NCI-H1694 (cell line): ENCODE measurements around the gene TMTC4.
"Not testable (repeated sequence)": the region's sequence is repeated elsewhere in the genome, so short reads cannot be mapped to it uniquely, and the experiment has no call there.

Experiments
- DNase-seq: peaks from one replicate; lab custom pipeline; 2025; lab: John Stamatoyannopoulos, UW

The TMTC4 gene

GRCh38 chr13:100627120-100627519, 47.5 kb downstream of the TMTC4 start:
- DNase-seq, result no peak

DNA sequence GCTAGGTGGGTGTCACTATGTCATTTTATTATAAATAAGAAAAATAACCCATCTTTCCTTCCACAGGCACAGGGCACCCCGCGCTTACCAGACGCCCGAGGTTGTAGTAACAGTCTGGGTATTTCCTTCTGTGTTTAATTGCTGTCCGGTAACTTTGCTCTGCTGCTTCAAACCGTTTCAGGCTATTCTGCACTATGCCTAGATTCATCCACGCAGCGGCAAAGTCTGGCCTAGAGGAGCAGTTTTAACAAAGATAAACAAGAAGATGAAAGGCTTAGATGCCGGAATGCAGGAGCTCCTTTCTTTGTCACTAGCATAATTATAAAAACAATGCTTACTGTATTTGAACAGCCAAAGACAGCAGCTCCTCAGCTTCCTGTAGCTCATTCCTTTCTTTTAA, 49.1 kb downstream of the TMTC4 start:
- DNase-seq, result no peak

DNA sequence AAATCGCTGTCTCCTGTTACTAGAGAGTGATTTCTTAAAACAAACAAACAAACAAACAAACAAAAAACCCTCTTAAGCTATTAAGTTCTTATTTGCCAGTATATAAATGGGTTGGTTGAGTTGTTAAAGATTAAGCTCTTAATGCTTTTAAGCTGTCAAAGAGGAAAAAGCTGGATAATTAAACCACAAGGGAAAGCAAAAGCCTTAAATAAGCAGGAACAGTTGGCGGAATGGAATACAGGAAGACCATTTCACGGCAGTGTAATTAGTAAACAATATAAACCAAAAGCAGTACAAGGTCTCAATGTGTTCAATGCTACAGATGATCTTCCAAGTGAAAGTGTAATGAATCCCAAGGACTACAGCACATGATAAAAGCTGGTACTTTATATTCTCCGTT, 53.8 kb downstream of the TMTC4 start:
- DNase-seq, result no peak

DNA sequence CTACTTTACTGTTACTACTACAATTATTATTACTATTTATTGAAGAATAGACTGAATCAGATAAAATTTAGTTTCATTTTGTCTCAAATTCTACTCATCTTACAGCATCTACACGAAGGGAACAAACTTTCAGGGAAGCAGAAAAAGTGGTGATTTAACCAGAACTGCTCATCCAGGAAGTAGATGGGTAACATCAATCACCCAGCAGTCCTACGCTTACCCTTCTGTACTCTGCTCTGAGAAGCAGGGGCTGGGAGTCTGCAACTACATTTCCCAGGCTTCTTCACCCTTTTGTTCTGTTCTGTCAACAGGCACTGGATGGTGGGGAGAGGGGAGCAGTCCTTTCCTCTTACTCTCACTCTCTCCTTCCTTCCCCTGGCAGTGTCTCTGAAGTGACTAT, 54.7 kb downstream of the TMTC4 start:
- DNase-seq, result no peak

- DNase-seq, result not testable (repeated sequence)
These were observed 55.7 kb downstream of the TMTC4 start for GRCh38 chr13:100618897-100619296.

DNA sequence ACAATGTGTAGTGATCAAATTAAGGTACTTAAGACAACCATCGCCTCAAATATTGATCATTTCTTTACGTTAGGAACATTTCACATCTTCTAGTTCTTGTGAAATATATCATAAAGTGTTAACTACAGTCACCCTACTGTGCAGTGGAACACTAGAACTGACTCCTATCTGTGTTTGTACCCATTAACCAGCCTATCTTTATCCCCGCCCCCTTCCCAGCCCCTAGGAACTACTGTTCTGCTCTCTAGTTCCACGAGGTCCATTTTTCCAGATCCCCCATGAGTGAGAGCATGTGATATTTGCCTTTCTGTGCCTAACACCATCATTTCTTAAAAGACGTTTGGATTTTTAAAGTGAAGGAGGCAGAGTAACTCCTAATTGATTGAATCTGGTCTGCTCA, 61.6 kb downstream of the TMTC4 start:
- DNase-seq, result no peak

GRCh38 chr13:100611678-100612492, 62.7 kb downstream of the TMTC4 start:
- no peak for DNase-seq

GRCh38 chr13:100610391-100611347, 63.9 kb downstream of the TMTC4 start:
- no peak for DNase-seq

DNA sequence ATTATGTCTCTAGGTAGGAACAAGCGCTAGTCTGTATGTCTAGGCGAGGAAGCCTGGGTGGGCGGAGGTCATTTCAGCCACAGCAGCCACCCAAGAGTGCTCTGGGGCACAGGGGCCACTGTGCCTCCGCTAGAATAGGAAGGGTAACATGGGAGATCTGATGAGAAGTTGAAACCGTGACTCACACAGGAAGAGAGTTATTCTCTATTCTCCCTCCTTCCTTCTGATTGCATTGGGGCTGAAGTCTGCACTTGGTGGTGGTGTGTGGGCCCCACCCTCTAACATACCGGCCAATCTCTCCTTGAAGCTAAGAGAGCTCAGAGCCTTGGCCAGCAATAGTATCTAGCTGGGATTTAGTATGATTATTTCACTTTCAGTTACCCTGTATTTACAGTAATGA, 65.7 kb downstream of the TMTC4 start:
- DNase-seq, result no peak

DNA sequence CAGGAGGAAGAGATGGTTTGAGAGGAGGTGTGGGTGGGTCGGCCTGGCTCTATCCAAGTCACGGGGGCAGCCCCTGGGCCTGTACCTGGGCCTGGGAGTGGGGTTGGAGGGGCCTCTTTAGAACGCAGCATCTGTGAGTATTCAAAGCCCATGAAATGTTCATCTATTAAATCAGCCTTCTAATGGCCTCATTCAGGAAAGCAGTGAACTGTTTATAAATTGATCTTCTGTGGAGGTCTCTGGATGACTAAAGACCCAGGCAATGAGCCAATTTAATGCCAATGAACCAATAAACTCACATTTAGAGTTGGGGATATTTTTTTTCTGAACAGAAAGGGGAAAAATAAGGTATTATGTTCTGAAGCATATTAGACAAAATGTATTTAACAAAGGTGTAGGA, 66.1 kb downstream of the TMTC4 start:
- DNase-seq, result no peak

DNA sequence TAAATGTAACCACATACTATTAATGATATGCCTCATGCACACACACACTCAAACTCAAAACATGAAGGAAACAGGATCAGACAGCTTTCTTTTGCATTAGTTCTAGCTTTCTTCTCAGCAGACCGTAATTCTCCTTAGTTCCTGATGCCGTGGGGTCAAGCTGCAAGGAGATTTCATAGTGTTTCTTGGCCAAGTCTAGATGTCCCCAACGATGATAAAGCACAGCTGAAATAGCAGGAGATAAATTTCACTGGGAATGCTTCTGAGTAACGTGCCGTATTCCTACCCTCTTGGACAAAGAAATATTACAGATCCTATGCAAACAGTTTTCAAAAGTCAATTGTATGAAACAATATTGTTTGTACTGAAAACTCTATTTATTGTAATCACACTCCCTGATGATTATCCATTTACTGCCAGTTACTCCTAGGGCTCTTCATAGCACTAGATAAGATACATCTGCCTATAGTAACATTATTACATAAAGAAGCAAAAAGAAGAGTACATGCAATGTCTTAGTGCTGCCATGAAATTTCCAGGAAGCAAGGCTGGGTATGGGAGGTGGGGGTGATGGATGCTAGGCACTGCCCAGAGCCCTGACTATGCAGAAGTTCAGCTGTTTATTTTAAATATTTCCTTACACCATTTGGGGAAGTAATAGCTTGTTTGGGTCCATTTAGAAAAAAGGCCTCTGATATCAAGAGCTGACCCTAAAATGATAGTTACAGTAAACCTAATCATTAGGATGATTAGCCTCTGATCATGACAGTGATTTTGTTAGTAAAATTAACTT, 69.5 kb downstream of the TMTC4 start:
- DNase-seq, result no peak

DNA sequence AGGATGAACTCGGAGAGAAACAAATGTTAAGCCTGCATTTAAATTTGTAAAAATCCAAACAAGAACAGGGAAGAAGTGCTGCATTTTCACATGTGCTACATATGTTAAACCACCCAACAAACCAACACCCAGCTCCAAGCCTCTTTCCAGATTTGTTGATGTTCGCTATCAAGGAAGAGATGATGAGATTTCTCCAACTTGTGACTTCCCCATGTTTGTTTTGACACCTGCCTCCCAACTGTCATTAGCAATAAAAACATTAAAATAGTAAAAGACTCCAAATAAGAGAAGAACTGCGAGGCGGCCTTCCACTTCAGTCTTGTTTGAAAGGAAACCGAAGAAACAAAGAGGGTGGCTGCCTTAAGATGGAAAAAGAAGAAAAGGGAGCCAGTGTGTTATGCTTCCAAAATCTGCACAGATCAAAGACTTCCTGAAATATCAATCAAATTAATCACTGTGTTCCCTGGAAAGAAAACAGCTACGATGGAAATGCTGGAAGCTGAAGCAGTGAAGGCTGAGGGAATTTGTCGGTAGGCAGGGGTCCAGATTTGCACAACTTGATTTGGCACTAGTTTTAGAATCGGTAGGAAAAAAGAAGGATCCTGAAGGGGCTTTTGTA, 72.0 kb downstream of the TMTC4 start:
- DNase-seq, result no peak

- no peak for DNase-seq
These were observed 72.9 kb downstream of the TMTC4 start for GRCh38 chr13:100601716-100602115.

DNA sequence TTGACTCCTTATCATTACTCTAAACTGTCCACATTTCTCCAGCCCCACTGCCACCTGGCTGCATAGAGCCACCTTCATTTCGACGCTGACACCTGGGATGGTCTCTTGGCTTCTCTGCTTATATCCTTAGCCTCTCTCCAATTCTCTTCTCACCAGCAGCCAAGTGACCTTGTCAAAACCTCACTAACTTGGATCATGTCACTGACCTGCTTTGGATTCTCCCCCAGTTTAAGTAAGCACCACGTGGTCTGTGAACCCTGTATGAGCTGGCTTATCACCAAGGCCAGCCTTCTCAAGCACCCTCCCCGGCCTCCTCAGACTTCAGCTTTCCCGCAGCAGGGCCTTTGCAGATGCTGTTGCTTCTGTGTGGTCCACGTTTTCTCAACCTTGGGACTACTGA, 73.7 kb downstream of the TMTC4 start:
- DNase-seq, result no peak

DNA sequence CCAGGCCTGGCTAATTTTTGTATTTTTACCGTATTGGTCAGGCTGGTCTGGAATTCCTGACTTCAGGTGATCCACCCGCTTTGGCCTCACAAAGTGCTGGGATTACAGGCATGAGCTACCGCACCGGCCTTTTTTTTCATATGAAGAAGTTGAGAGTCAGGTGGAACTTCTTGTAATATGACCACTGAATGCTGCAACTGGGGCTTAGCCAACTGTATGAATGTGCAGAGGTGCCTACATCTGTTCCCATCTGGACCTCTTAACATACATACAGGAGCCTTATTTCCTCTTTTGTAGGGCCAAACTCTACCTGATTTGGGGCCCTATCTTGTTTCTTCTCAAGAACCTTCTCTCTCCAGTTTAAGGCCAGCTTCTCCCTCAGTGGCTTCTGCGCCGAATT, 74.1 kb downstream of the TMTC4 start:
- no peak for DNase-seq

DNA sequence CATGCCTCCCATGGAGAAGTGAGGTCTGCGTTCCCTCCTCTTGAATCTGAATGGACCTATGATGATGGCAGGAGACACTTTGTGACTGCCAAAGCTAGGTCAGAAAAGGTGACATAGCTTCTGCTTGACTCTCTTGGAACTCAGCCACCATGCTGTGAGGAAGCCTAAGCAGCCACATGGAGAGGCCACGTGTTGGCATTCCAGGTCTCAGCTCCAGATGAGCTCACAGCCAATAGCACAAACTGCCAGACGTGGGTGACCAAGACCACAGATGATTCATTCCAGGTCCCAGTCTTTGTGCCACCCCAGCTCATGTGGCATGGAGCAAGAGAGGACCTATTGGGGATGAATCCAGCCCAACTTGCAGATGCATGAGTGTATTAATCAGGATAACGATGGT, 77.3 kb downstream of the TMTC4 start:
- no peak for DNase-seq

DNA sequence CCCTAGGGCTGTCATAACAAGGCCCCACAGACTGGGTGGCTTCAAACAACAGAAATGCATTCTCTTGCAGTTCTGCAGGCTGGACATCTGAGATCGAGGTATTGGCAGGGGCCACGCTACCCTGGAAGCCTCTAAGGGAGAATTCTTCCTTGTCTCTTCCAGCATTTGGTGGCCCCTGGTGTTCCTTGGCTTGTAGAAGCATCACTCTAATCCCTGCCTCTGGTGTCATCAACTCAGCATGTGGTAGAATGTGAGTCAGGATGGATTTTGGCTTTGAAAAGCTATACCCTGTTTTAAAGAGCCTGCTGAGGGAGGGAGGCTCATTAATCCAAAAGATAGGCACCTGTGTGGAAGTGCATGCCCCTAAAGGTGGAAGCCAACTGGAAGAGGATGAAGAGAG, 78.1 kb downstream of the TMTC4 start:
- no peak for DNase-seq

GRCh38 chr13:100594731-100595130, 79.9 kb downstream of the TMTC4 start:
- DNase-seq, result no peak

DNA sequence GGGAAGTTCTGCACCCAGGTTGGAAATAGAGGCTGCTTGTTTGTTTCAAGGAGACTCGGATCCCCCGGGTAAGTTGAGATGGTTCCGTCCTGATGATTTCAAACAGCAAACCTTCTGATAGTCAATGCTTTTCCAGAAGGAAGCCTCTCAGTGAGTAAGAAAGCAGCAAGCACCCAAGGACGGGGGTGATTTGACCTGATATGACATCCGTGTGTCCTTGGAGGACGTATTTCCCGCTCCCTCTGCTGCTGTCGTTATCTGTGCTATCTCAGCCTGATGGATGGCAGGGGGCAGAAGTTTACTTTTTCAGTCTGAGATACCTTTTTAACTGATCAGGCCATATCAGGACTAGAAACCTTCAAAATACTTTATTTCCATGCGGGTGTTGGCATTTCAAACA, 80.3 kb downstream of the TMTC4 start:
- DNase-seq, result no peak

GRCh38 chr13:100589178-100589725, 85.3 kb downstream of the TMTC4 start:
- no peak for DNase-seq

GRCh38 chr13:100588331-100589177, 86.0 kb downstream of the TMTC4 start, which contains the start of gene GGACT:
Gene GGACT (minus strand): TSS chr13:100588789. CDS start chr13:100532591, 56,198 bp downstream.
- no peak for DNase-seq
